ENCODE measurements around the gene GSTO1. TPM values are rescaled to one million over a fixed set of nuclear protein-coding genes. Genes with fewer than 3 reads are reported as not detected.

GSTO1 gene
- total RNA-seq, 1 donor from 2014 or later: 414 TPM

DNA sequence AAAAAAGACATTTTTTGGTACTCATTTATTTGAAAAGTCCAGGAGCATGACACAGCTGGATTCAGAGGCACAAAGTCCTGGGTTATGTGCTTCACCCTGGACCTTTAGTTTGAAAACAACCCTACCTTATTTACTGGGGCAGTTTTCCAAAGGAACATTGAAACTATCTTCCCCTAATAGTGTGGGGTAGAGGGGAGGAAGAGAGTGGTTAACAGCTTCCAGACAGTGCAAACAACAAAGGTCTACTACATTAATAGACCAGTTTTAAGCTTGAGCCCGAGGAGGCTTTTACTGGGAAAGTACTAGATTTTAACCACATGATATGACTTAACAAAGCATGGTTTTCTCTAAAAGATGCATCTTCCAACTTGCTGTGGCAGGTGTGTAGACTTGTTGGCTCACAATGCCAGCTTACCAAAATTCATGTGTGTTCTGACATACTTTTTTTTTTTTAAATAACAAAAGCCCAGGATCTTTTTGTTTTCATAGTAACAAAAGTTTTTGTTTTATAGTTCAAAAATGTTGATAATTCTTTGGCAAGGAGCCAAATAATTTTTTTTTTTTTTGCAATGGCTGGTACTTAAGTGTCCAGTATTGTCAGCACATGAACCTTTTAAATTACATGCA lies 1.8 kb downstream of the GSTO1 start:
- TF ChIP-seq CTCF (IDR thresholded peaks at IDR 0.05; ENCODE audit: insufficient read depth, low read length, poor library complexity, severe bottlenecking): no peak
- no peak for DNase-seq (ENCODE audit: low read depth)
- Histone ChIP-seq H3K36me3 (ENCODE audit: control insufficient read depth, insufficient read depth, low read length) (peaks cover 2% of the 10 kb centered on the region), H3K27me3 (ENCODE audit: control insufficient read depth, insufficient read depth, low read length) (no peaks in the 10 kb centered on the region), H3K4me3 (ENCODE audit: low read depth, low read length) (peak overlapping the region; percentile 95)

- no peak for DNase-seq (ENCODE audit: low read depth)
- Histone ChIP-seq H3K27me3 (ENCODE audit: control insufficient read depth, insufficient read depth, low read length) (no peaks in the 10 kb centered on the region), H3K4me3 (ENCODE audit: low read depth, low read length) (no peak overlapping the region), H3K36me3 (ENCODE audit: control insufficient read depth, insufficient read depth, low read length) (peaks cover 2% of the 10 kb centered on the region)
- TF ChIP-seq CTCF (IDR thresholded peaks at IDR 0.05; ENCODE audit: insufficient read depth, low read length, poor library complexity, severe bottlenecking): no peak
These were observed 2.5 kb downstream of the GSTO1 start for GRCh38 chr10:104257235-104257634.

DNA sequence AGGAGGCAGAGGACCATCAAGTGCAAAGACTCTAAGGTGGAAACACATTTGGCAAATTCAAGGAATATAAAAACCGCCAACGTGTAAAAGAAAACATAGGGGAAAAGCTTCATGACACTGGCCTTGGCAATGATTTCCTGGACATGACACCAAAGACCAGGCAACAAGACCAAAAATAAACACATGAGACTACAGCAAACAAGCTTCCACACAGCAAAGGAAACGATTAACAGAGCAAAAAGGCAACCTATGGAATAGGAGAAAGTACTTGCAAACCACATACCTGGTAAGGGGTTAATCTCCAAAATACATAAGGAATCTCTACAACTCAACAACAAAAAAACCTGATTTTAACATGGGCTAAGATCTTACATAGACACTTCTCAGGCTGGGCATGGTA lies 3.5 kb downstream of the GSTO1 start:
- Histone ChIP-seq H3K27me3 (ENCODE audit: control insufficient read depth, insufficient read depth, low read length) (no peaks in the 10 kb centered on the region), H3K4me3 (ENCODE audit: low read depth, low read length) (no peak overlapping the region), H3K36me3 (ENCODE audit: control insufficient read depth, insufficient read depth, low read length) (peaks cover 2% of the 10 kb centered on the region)
- DNase-seq (ENCODE audit: low read depth): no peak
- TF ChIP-seq CTCF (IDR thresholded peaks at IDR 0.05; ENCODE audit: insufficient read depth, low read length, poor library complexity, severe bottlenecking): no peak

DNA sequence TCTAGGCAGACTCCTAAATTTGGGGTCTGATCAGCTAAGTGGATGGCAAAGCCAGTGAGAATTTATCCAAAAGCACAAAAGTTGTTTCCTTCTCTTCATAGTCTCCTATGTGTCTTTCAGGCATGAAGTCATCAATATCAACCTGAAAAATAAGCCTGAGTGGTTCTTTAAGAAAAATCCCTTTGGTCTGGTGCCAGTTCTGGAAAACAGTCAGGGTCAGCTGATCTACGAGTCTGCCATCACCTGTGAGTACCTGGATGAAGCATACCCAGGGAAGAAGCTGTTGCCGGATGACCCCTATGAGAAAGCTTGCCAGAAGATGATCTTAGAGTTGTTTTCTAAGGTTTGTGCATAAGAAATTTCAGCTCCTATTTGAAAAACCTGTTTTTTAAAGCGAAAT lies 4.8 kb downstream of the GSTO1 start:
- DNase-seq (ENCODE audit: low read depth): no peak
- TF ChIP-seq CTCF (IDR thresholded peaks at IDR 0.05; ENCODE audit: insufficient read depth, low read length, poor library complexity, severe bottlenecking): no peak
- peaks cover 2% of the 10 kb centered on the region for H3K36me3 ChIP-seq (ENCODE audit: control insufficient read depth, insufficient read depth, low read length)
- H3K27me3 ChIP-seq (ENCODE audit: control insufficient read depth, insufficient read depth, low read length): no peaks in the 10 kb centered on the region
- no peak overlapping the region for H3K4me3 ChIP-seq (ENCODE audit: low read depth, low read length)

DNA sequence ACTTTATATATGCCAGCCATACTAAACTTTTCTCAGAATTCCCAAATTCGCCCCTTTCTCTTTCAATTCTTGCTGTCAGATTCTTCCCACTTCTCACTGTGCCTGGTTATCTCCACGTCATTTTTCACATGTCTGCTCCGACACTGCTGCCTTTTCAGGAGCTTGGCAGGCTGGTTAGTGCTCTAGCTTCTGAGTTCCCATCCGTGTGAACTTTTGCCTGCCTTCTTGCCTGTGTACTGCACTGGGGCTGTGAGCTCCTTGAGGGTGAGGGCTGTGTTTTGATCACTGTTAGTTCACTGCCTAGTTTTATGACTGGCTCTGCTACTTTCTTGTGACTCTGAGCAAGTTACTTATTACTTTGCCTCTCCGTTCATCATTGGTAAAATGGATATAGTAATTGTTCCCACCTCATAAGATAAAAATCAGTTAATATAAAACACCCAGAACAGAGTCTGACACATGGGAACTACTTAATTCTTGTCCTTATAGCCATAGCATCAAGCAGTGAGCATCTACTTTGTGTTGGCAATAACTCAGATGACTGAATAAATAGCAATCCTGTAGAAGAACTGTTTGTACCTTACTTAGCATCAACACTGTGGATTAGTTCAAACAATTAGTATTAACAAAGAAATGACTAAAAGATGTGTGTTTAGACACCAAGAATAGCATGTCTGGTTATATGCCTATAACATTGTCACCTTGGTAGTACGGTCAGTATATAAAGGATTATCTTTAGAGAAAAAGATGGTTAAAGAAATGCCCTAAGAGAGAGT lies 5.5 kb downstream of the GSTO1 start:
- H3K27me3 ChIP-seq (ENCODE audit: control insufficient read depth, insufficient read depth, low read length): no peaks in the 10 kb centered on the region
- DNase-seq (ENCODE audit: low read depth): no peak
- H3K36me3 ChIP-seq (ENCODE audit: control insufficient read depth, insufficient read depth, low read length): peaks cover 2% of the 10 kb centered on the region
- no peak for TF ChIP-seq CTCF (IDR thresholded peaks at IDR 0.05; ENCODE audit: insufficient read depth, low read length, poor library complexity, severe bottlenecking)
- no peak overlapping the region for H3K4me3 ChIP-seq (ENCODE audit: low read depth, low read length)

All from kidney epithelial cell (primary cell).